ENCODE measurements around the gene PLXDC2. TPM values are rescaled to one million over a fixed set of nuclear protein-coding genes. Genes with fewer than 3 reads are reported as not detected.

PLXDC2 gene
- total RNA-seq, 2 donors from 2014 or later, result 19.5 to 26.4 TPM

GRCh38 chr10:20017961-20018360 is 201.7 kb downstream of the PLXDC2 start:
- Histone ChIP-seq H3K27ac (ENCODE audit: low read depth, low read length) (no peak overlapping the region), H3K4me3 (ENCODE audit: low read length) (no peak overlapping the region), H3K36me3 (ENCODE audit: control insufficient read depth, insufficient read depth, low read length) (no peaks in the 10 kb centered on the region), H3K9me3 (ENCODE audit: control insufficient read depth, low read length) (no peaks in the 10 kb centered on the region), H3K9ac (ENCODE audit: extremely low read depth, low read length, poor library complexity, severe bottlenecking) (no peak overlapping the region), H3K4me1 (ENCODE audit: control insufficient read depth, insufficient read depth, low read length) (no peaks in the 10 kb centered on the region), H3K27me3 (ENCODE audit: control insufficient read depth, insufficient read depth, low read length, poor library complexity, severe bottlenecking) (no peaks in the 10 kb centered on the region)
- no peak for DNase-seq
- no peaks in the 10 kb centered on the region for H3K27me3 Mint-ChIP-seq (ENCODE audit: insufficient read depth)
- no peaks in the 10 kb centered on the region for H3K4me1 Mint-ChIP-seq
- 89 to 92% methylated on average over 2 of the region's 2 CpGs for WGBS, 2 experiments (ENCODE audit: insufficient coverage in 1 of 2, insufficient read length in 1 of 2)
- no peak overlapping the region for H3K4me3 Mint-ChIP-seq
- H3K27ac Mint-ChIP-seq, result no peak overlapping the region
- H3K9me3 Mint-ChIP-seq, result no peaks in the 10 kb centered on the region
- no peak for TF ChIP-seq CTCF (conservative IDR thresholded peaks at IDR 0.05)
- peaks cover 4% of the 10 kb centered on the region for H3K36me3 Mint-ChIP-seq (ENCODE audit: low read depth)

GRCh38 chr10:20020677-20021076 is 204.4 kb downstream of the PLXDC2 start:
- no peaks in the 10 kb centered on the region for H3K27me3 Mint-ChIP-seq (ENCODE audit: insufficient read depth)
- H3K4me3 ChIP-seq (ENCODE audit: low read length), result no peak overlapping the region
- no peak overlapping the region for H3K27ac Mint-ChIP-seq
- TF ChIP-seq CTCF (conservative IDR thresholded peaks at IDR 0.05), result no peak
- 60% methylated on average over 1 of the region's 1 CpG; no CpG with 5 or more reads in 1 of the 2 experiments for WGBS, 2 experiments (ENCODE audit: insufficient coverage in 1 of 2, insufficient read length in 1 of 2)
- H3K4me3 Mint-ChIP-seq, result no peak overlapping the region
- H3K9me3 ChIP-seq (ENCODE audit: control insufficient read depth, low read length), result no peaks in the 10 kb centered on the region
- no peak for DNase-seq
- H3K27ac ChIP-seq (ENCODE audit: low read depth, low read length), result no peak overlapping the region
- H3K9ac ChIP-seq (ENCODE audit: extremely low read depth, low read length, poor library complexity, severe bottlenecking), result no peak overlapping the region
- H3K9me3 Mint-ChIP-seq, result peaks cover 3% of the 10 kb centered on the region
- no peaks in the 10 kb centered on the region for H3K36me3 ChIP-seq (ENCODE audit: control insufficient read depth, insufficient read depth, low read length)
- H3K4me1 Mint-ChIP-seq, result no peaks in the 10 kb centered on the region
- no peaks in the 10 kb centered on the region for H3K4me1 ChIP-seq (ENCODE audit: control insufficient read depth, insufficient read depth, low read length)
- H3K36me3 Mint-ChIP-seq (ENCODE audit: low read depth), result peaks cover 5% of the 10 kb centered on the region
- H3K27me3 ChIP-seq (ENCODE audit: control insufficient read depth, insufficient read depth, low read length, poor library complexity, severe bottlenecking), result no peaks in the 10 kb centered on the region

- Histone ChIP-seq H3K27me3 (ENCODE audit: control insufficient read depth, insufficient read depth, low read length, poor library complexity, severe bottlenecking) (no peaks in the 10 kb centered on the region), H3K27ac (ENCODE audit: low read depth, low read length) (no peak overlapping the region), H3K9ac (ENCODE audit: extremely low read depth, low read length, poor library complexity, severe bottlenecking) (no peak overlapping the region), H3K4me1 (ENCODE audit: control insufficient read depth, insufficient read depth, low read length) (no peaks in the 10 kb centered on the region), H3K9me3 (ENCODE audit: control insufficient read depth, low read length) (no peaks in the 10 kb centered on the region), H3K36me3 (ENCODE audit: control insufficient read depth, insufficient read depth, low read length) (no peaks in the 10 kb centered on the region), H3K4me3 (ENCODE audit: low read length) (no peak overlapping the region)
- H3K9me3 Mint-ChIP-seq, result peaks cover 3% of the 10 kb centered on the region
- no peak for TF ChIP-seq CTCF (conservative IDR thresholded peaks at IDR 0.05)
- no peaks in the 10 kb centered on the region for H3K27me3 Mint-ChIP-seq (ENCODE audit: insufficient read depth)
- H3K36me3 Mint-ChIP-seq (ENCODE audit: low read depth), result peaks cover 2% of the 10 kb centered on the region
- DNase-seq, result no peak
- H3K4me1 Mint-ChIP-seq, result peaks cover 7% of the 10 kb centered on the region
- H3K27ac Mint-ChIP-seq, result no peak overlapping the region
- 82 to 96% methylated on average over 3 of the region's 3 CpGs for WGBS, 2 experiments (ENCODE audit: insufficient coverage in 1 of 2, insufficient read length in 1 of 2)
- no peak overlapping the region for H3K4me3 Mint-ChIP-seq
Measured at GRCh38 chr10:20029523-20029922, 213.3 kb downstream of the PLXDC2 start.
